ENCODE measurements around the gene MATN1.

MATN1 gene

GRCh38 chr1:30744060-30744756, 20.8 kb upstream of the MATN1 start:
- peak; percentile 62 for DNase-seq

DNA sequence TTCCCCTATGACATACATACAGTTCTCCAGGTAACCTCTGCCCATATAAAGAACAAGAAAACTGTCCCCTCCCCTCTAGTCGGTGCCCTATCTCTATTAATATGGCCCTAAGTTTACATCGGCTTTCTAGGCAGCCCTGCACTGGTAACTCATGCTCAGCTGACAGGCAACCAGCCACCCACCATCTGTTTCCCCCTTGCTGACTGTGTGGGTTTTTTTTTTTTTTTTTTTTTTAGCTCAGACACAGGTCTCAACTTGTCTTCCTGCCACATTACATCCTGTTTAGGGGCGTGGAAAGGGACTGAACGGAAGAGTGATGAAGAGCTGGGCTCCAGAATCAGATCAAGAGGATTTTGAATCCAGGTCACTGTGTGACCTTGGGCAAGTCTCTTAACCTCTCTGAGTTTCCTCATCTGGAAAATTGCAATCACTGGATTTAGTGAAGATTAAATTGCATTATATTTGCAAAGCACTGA, 20.2 kb upstream of the MATN1 start:
- peak; percentile 87 for DNase-seq

DNA sequence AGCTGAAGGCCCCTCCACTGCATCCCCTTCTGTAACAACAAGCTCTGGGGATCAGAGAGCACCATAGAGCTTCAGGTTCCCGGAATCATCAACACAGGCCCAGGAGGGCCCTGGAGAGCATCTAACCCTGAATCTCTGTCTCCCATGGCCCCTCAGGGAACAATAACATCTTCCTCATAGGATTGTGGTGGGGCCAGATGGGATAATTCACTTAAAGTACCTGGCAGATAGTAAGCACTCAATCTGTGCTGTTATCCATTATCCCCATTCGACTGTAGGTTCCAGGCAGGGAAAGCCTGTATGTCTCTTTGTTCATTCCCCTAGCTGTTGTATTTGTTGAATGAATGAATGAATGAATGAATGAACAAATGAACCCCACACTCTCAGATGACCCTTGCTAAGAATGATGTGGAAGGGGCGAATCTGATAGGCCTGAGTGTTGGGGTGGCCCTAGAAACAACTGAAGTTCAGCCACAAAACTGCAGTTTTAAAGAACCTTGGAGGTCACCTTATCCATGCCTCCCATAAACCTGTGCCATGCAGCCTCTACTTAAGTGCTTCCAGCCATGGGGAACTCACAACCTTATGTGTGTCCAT, 19.7 kb upstream of the MATN1 start:
- no peak for DNase-seq

GRCh38 chr1:30742300-30742962, 19.0 kb upstream of the MATN1 start:
- DNase-seq: no peak

- DNase-seq: no peak
These were observed 18.0 kb upstream of the MATN1 start for GRCh38 chr1:30741239-30741894.

- DNase-seq: no peak
These were observed 17.2 kb upstream of the MATN1 start for GRCh38 chr1:30740251-30741238.

DNA sequence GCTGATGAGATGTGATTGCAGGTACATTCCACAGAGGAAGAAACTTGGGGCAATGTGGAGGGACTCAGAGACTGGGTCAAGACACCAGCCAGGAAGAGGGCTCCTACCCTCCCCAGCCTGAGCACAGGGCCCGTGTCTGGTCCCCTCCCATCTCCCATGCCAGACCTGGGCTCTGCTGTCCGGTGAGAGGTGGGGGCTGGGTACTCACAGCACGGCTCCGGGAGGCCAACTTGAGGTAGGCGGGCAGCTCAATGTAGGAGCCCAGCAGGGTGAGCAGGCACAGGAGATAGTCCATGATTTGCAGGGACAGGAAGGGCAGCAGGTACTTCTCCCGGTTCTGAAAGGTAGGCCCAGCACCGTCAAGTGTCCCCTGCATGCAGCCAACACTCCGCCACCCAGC, 16.2 kb upstream of the MATN1 start:
- no peak for DNase-seq

GRCh38 chr1:30738715-30739559, 15.6 kb upstream of the MATN1 start:
- DNase-seq: no peak

DNA sequence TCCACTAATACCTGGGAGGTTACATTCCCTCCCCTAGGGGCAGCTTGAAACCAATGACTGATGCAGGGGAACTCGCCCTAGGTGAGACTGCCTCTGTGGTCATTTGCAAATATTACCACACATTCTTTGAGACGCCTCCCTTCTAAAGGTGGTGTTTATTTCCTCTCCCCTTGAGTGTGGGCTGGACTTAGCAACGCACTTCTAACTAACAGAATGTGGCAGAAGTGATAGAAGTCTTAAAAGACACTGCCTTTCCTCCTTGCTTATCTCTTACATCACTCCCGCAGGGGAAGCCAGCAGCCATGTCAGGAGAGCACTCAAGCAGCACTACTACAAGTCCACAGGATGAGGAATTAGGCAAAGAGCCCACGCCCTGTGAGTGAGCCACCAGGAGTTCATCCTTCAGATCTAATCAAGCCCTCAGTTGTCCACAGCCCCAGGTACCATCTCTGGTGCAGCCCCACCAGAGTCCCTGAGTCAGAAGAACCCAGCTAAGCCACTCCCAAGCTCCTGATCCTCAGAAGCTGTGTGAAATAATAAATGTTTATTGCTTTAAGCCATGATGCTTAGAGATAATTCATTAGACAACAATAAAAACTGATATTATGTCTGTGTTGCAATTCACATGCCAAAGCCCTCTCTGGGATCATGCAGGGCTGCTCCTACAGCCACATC, 14.8 kb upstream of the MATN1 start:
- DNase-seq: no peak

- DNase-seq: no peak
These were observed 14.1 kb upstream of the MATN1 start for GRCh38 chr1:30737357-30738039.

- DNase-seq: no peak
These were observed 12.5 kb upstream of the MATN1 start for GRCh38 chr1:30735668-30736498.

GRCh38 chr1:30735124-30735523, 11.7 kb upstream of the MATN1 start:
- DNase-seq: no peak

- no peak for DNase-seq
These were observed 11.2 kb upstream of the MATN1 start for GRCh38 chr1:30734580-30734979.

- no peak for DNase-seq
These were observed 10.7 kb upstream of the MATN1 start for GRCh38 chr1:30734106-30734505.

DNA sequence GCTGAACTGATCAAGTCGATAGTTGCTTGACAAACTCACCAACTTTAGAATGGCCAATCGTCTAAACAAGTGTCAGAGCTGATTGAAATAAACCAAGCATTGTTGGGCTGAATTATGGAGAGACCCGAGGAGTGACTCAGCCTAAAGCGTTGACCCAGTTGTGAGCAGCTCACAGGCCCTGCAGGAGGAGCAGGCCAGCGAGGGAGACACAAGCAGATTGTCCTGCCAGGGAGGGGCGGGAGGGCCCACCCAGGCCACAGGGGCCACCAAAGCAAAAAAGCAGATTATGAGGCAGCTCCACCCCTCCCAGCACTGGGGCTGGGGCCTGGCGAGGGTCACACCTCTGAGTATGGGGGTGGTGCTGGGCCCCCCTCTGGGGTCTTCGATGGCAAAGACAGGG, 10.1 kb upstream of the MATN1 start:
- no peak for DNase-seq

- DNase-seq: no peak
These were observed 9.1 kb upstream of the MATN1 start for GRCh38 chr1:30732277-30732996.

- no peak for DNase-seq
These were observed 8.5 kb upstream of the MATN1 start for GRCh38 chr1:30731806-30732276.

- DNase-seq: no peak
These were observed 7.9 kb upstream of the MATN1 start for GRCh38 chr1:30731109-30731805.
